ENCODE data around the gene JTB.

The JTB gene

GRCh38 chr1:153929981-153930948 is 47.2 kb downstream of the JTB start:
- DNase-seq: peak; percentile 22

- DNase-seq: no peak
Measured at GRCh38 chr1:153929426-153929825, 48.0 kb downstream of the JTB start.

DNA sequence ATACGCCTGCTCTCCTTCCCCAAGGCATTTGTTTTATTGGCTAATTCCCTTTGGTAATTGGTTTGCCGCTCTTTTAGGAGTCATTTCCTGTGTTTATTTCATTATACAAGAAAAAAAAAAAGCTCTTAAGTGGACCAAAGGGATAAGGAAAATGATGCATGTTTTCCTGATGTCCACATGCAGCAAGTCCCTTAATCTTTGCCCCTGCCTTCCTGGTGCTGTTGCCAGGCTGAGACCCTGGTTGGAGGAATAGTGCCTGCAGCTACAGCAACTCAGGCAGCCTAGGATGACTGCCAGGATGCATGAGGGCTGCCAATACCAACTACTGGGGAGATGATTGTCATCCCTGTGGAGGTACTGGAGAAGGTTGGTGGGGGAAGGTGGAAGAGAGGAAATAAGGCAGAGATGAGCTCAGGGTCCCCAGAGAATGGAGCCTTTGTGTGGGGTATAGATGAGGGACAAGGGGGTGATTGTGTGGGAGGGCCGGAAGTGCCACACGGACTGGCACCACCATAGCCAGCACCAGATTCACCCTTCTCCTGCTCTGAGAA is 48.6 kb downstream of the JTB start:
- DNase-seq: no peak

DNA sequence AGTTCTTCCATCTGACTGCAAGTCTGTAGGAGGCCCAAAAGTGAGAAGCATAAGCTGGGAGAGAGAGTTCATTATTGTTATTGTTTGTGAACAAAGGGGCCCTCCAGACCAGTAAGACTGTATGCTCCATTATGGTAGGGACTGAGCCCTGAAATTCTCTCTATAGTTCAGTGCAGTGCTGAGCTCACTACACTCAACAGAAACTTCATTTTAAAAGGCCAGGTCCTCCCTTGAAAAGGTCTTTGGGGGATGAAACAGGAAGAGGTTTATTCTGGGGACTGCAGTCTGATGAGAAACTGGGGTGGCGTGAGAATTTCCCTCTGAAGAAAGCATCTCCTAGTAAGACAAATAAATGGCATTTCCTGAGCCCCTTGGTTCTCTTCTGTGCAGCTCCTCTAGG is 49.2 kb downstream of the JTB start:
- DNase-seq: no peak

- DNase-seq: no peak
Measured at GRCh38 chr1:153926405-153926804, 51.1 kb downstream of the JTB start.
